Endothelial cell of hepatic sinusoid (primary cell): ENCODE measurements around the gene DIAPH1.
"Not testable (repeated sequence)": the region's sequence is repeated elsewhere in the genome, so short reads cannot be mapped to it uniquely, and the experiment has no call there.

Source experiments
- in situ Hi-C: cut with HindIII; loops from 2 replicates; pipeline ENCODE4 v1.10.0; 2017; ENCODE audit warnings: low sequenced_read_pairs

The DIAPH1 gene

GRCh38 chr5:141615991-141616720 is 2.6 kb downstream of the DIAPH1 start:
- in situ Hi-C loops, result loop anchor here (5.0 kb wide), 1 partner anchor 36 kb away; the partner anchor contains the start of gene FCHSD1

GRCh38 chr5:141613344-141613743 is 5.5 kb downstream of the DIAPH1 start:
- in situ Hi-C loops, result no loop called here

GRCh38 chr5:141611289-141611688 is 7.5 kb downstream of the DIAPH1 start:
- in situ Hi-C loops, result no loop called here

GRCh38 chr5:141609921-141610320 is 8.9 kb downstream of the DIAPH1 start:
- in situ Hi-C loops, result not testable (repeated sequence)

GRCh38 chr5:141609044-141609443 is 9.8 kb downstream of the DIAPH1 start:
- in situ Hi-C loops, result no loop called here

GRCh38 chr5:141608557-141608956 is 10.2 kb downstream of the DIAPH1 start:
- in situ Hi-C loops, result no loop called here

GRCh38 chr5:141608046-141608445 is 10.8 kb downstream of the DIAPH1 start:
- in situ Hi-C loops, result no loop called here

GRCh38 chr5:141605523-141606277 is 13.1 kb downstream of the DIAPH1 start:
- in situ Hi-C loops, result no loop called here

GRCh38 chr5:141603923-141604717 is 14.7 kb downstream of the DIAPH1 start:
- in situ Hi-C loops, result no loop called here

- in situ Hi-C loops, result no loop called here
These were observed 16.2 kb downstream of the DIAPH1 start for GRCh38 chr5:141602606-141603005.

- in situ Hi-C loops, result no loop called here
These were observed 20.1 kb downstream of the DIAPH1 start for GRCh38 chr5:141598391-141599345.

- in situ Hi-C loops, result no loop called here
These were observed 21.0 kb downstream of the DIAPH1 start for GRCh38 chr5:141597814-141598213.

- in situ Hi-C loops, result no loop called here
These were observed 21.4 kb downstream of the DIAPH1 start for GRCh38 chr5:141597394-141597793.

- in situ Hi-C loops, result no loop called here
These were observed 21.9 kb downstream of the DIAPH1 start for GRCh38 chr5:141596867-141597266.

GRCh38 chr5:141590127-141590526 is 28.7 kb downstream of the DIAPH1 start:
- in situ Hi-C loops, result no loop called here

- in situ Hi-C loops, result no loop called here
These were observed 32.6 kb downstream of the DIAPH1 start for GRCh38 chr5:141586246-141586645.

- in situ Hi-C loops, result no loop called here
These were observed 33.2 kb downstream of the DIAPH1 start for GRCh38 chr5:141585594-141585993.

- in situ Hi-C loops, result no loop called here
These were observed 44.7 kb downstream of the DIAPH1 start for GRCh38 chr5:141574122-141574510.

- in situ Hi-C loops, result no loop called here
These were observed 45.2 kb downstream of the DIAPH1 start for GRCh38 chr5:141573489-141574121.

- in situ Hi-C loops, result no loop called here
These were observed 48.1 kb downstream of the DIAPH1 start for GRCh38 chr5:141570655-141571054.
